Measurements from ENCODE around the gene SLTM. TPM values are rescaled to one million over a fixed set of nuclear protein-coding genes. Genes with fewer than 3 reads are reported as not detected.

The SLTM gene
- polyA plus RNA-seq, 3 donors: 26.5 to 105 (median 34.3) TPM

GRCh38 chr15:58870451-58870850 is 63.0 kb downstream of the SLTM start:
- no peak overlapping the region for H3K9ac ChIP-seq (ENCODE audit: insufficient read depth, low read length, poor library complexity, severe bottlenecking)
- DNase-seq: peak; percentile 26 to 51 (median 39)
- no peaks in the 10 kb centered on the region for H3K36me3 ChIP-seq (replicated peaks in 1 of 2; ENCODE audit: control insufficient read depth in 1 of 2, insufficient read depth in 2 of 2, low read length in 2 of 2)
- Mint-ChIP-seq H3K4me3 (no peak overlapping the region), H3K27ac (peak overlapping the region in 6 of 7 donors; percentile 56 to 87 (median 76)), H3K9me3 (peaks cover 0 to 2% (median 0%) of the 10 kb centered on the region in 7 donors), H3K36me3 (no peaks in the 10 kb centered on the region), H3K27me3 (ENCODE audit: low read depth in 3 of 3) (peaks cover 0 to 1% (median 0%) of the 10 kb centered on the region in 3 donors), H3K4me1 (peaks cover 29% of the 10 kb centered on the region)
- H3K4me3 ChIP-seq (replicated peaks in 1 of 3; ENCODE audit: low read depth in 2 of 3, low read length in 3 of 3): no peak overlapping the region
- H4K20me1 ChIP-seq (ENCODE audit: insufficient read depth, low read length): no peaks in the 10 kb centered on the region
- no peak overlapping the region for H3K27ac ChIP-seq (ENCODE audit: low read depth in 1 of 2, low read length in 2 of 2)
- no peak overlapping the region for H2AFZ ChIP-seq (ENCODE audit: insufficient read depth, low read depth, low read length, poor library complexity, severe bottlenecking)
- H3K79me2 ChIP-seq (ENCODE audit: insufficient read depth, low read length): no peaks in the 10 kb centered on the region
- peaks cover 22 to 23% of the 10 kb centered on the region in 2 donors for H3K4me1 ChIP-seq (ENCODE audit: control insufficient read depth in 1 of 2, insufficient read depth in 2 of 2, low read length in 2 of 2)
- no peak overlapping the region for H3K4me2 ChIP-seq (replicated peaks; ENCODE audit: extremely low read depth, low read length, poor library complexity, severe bottlenecking)
- WGBS (ENCODE audit: insufficient coverage): no CpG with 5 or more reads among the region's 4 CpGs
- no peaks in the 10 kb centered on the region for H3K9me3 ChIP-seq (replicated peaks in 1 of 2; ENCODE audit: control insufficient read depth in 1 of 2, insufficient read depth in 1 of 2, low read length in 2 of 2)
- TF ChIP-seq, protein P1, sequence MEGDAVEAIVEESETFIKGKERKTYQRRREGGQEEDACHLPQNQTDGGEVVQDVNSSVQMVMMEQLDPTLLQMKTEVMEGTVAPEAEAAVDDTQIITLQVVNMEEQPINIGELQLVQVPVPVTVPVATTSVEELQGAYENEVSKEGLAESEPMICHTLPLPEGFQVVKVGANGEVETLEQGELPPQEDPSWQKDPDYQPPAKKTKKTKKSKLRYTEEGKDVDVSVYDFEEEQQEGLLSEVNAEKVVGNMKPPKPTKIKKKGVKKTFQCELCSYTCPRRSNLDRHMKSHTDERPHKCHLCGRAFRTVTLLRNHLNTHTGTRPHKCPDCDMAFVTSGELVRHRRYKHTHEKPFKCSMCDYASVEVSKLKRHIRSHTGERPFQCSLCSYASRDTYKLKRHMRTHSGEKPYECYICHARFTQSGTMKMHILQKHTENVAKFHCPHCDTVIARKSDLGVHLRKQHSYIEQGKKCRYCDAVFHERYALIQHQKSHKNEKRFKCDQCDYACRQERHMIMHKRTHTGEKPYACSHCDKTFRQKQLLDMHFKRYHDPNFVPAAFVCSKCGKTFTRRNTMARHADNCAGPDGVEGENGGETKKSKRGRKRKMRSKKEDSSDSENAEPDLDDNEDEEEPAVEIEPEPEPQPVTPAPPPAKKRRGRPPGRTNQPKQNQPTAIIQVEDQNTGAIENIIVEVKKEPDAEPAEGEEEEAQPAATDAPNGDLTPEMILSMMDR (IDR thresholded peaks at IDR 0.05): no peak
- no peaks in the 10 kb centered on the region for H3K27me3 ChIP-seq (ENCODE audit: control insufficient read depth in 2 of 2, insufficient read depth in 2 of 2, low read length in 2 of 2)
- intact Hi-C loops (cut with micrococcal nuclease): no loop called here

DNA sequence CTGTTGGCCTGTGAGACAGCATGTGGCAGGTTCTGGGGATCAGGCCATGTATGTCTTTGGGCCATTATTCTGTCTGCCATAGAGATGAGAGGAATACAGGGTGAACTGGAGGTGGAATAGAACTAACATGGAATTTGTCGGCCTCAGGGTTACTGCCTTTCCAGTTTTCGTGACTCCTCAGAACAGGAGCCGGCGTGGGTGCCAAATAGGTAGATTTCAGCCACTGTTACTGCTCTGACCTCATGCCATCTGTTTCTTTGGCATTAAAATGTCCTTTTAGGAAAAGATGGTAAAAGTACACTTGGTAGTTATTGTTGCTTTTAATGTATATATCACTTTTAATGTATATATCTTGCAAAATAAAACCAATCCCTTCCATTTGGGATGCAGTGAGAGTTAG is 65.6 kb downstream of the SLTM start:
- no peak overlapping the region for H2AFZ ChIP-seq (ENCODE audit: insufficient read depth, low read depth, low read length, poor library complexity, severe bottlenecking)
- H3K4me2 ChIP-seq (replicated peaks; ENCODE audit: extremely low read depth, low read length, poor library complexity, severe bottlenecking): no peak overlapping the region
- Mint-ChIP-seq H3K27me3 (ENCODE audit: low read depth in 3 of 3) (peaks cover 0 to 13% (median 9%) of the 10 kb centered on the region in 3 donors), H3K36me3 (no peaks in the 10 kb centered on the region), H3K9me3 (peaks cover 0 to 2% (median 0%) of the 10 kb centered on the region in 7 donors), H3K4me3 (no peak overlapping the region), H3K4me1 (peaks cover 28% of the 10 kb centered on the region), H3K27ac (peak overlapping the region in 4 of 7 donors; percentile 1 to 56 (median 26))
- H3K9ac ChIP-seq (ENCODE audit: insufficient read depth, low read length, poor library complexity, severe bottlenecking): no peak overlapping the region
- no peaks in the 10 kb centered on the region for H3K79me2 ChIP-seq (ENCODE audit: insufficient read depth, low read length)
- TF ChIP-seq, protein P1 (IDR thresholded peaks at IDR 0.05): no peak
- H3K27ac ChIP-seq (ENCODE audit: low read depth in 1 of 2, low read length in 2 of 2): no peak overlapping the region
- H3K9me3 ChIP-seq (replicated peaks in 1 of 2; ENCODE audit: control insufficient read depth in 1 of 2, insufficient read depth in 1 of 2, low read length in 2 of 2): no peaks in the 10 kb centered on the region
- H4K20me1 ChIP-seq (ENCODE audit: insufficient read depth, low read length): no peaks in the 10 kb centered on the region
- no peaks in the 10 kb centered on the region for H3K36me3 ChIP-seq (replicated peaks in 1 of 2; ENCODE audit: control insufficient read depth in 1 of 2, insufficient read depth in 2 of 2, low read length in 2 of 2)
- WGBS (ENCODE audit: insufficient coverage): 100% methylated on average over 4 of the region's 4 CpGs
- intact Hi-C loops (cut with micrococcal nuclease): no loop called here
- DNase-seq: no peak
- peaks cover 24 to 26% of the 10 kb centered on the region in 2 donors for H3K4me1 ChIP-seq (ENCODE audit: control insufficient read depth in 1 of 2, insufficient read depth in 2 of 2, low read length in 2 of 2)
- H3K4me3 ChIP-seq (replicated peaks in 1 of 3; ENCODE audit: low read depth in 2 of 3, low read length in 3 of 3): no peak overlapping the region
- H3K27me3 ChIP-seq (ENCODE audit: control insufficient read depth in 2 of 2, insufficient read depth in 2 of 2, low read length in 2 of 2): peaks cover 0 to 5% of the 10 kb centered on the region in 2 donors

All from CD14-positive monocyte (primary cell).